Retina (tissue), 1 donor: ENCODE measurements around the gene KDM4B.

Source experiments
- DNase-seq: peaks from one replicate; pipeline ENCODE4 v3.0.0-alpha.2; 2016

The KDM4B gene

DNA sequence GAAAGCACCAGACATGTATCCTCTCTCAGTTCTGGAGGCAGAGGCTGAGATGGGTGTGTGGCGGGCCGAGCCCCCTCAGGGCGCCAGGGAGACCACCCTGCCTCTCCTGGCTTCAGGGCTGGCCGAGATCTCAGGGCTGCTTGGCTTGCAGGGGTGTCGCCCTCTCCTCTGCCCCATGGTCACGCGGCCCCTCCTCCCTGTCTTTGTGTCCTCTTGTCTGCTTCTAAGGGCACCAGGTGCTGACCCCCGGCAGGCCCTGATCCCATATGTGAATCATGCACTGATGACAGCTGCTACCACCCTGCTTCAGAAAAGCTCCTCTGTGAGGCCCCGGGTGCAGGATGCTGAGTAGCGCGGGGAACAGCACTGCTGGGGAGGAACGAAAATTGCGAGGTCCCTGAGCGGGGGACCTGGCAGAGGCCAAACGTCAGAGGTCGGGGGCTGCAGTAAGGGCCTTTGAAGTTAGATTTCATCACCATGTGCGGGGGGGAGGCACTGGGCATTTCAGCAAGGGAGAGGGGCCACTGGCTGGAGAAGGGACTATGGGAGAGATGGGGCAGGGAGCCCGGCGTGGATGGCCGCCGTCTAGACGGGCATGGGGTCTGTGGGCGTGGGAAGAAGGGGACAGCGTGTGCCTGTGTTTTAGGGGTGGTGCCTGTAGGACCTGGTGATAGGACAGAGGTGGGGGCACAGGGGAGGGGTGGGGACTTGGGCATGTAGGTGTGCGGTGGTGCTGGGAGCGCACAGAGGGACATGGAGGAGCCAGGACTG lies 125.2 kb downstream of the KDM4B start:
- peak; percentile 81 for DNase-seq

DNA sequence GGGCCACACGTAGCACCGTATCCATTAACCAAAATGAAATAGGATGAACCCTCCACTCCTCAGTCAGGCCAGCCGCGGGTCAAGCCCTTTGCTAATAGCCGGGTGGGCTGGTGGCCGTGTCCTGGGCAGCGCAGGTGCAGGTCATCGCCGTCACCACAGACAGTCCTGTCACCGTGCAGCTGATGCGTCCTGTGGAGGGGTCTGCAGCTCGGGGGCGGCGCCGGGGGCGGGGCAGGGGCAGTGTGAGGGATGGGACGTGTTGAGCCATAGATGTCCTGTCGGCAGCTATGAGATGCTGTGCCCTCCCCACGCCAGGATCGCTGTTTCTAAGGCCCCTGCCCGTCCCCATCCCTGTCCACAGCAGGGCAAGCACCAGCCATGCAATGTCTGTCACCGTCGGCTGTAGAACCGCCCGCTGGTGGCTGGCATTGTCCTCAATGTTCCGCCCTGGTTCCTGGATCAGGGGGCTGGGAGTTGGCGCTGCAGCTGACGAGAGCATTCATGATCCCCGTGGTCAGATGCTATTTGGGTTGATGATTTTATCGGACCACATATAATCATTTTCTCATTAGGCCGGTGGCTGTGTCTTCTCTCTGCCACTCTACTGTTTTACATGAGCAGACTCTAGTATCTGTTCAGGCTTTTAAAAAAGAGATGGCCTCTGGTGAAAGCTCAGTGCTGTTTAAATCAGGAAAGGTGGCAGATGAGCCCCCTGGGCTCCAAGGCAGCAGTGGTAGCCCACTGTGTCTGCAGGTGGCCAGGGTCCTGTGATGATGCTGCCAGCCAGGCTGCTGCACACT lies 126.1 kb downstream of the KDM4B start:
- DNase-seq, result peak; percentile 53

DNA sequence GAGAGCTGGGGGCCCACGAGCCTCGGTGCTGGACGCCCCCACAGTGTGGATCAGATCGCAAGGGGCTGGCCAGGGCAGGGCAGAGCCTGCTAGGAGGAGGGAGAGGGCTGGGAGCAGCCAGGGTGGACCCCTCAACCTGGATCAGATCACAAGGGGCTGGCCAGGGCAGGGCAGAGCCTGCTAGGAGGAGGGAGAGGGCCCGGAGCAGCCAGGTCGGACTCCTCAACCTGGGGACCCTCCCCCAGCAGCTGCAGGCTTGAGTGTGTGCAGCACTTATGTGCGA lies 126.6 kb downstream of the KDM4B start:
- peak; percentile 56 for DNase-seq

DNA sequence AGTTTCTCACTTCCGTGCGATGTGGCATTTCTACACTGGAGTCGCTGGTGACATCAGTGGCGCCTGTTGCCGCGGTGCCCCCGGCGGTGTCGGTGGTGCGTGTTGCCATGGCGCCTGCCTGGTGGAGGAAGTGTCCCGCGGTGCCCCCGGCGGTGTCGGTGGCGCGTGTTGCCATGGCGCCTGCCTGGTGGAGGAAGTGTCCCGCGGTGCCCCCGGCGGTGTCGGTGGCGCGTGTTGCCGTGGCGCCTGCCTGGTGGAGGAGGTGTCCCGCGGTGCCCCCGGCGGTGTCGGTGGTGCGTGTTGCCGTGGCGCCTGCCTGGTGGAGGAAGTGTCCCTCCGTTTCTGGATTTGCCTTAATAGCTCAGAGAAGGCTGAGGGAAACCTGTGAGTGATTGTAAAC lies 127.6 kb downstream of the KDM4B start:
- DNase-seq, result no peak

DNA sequence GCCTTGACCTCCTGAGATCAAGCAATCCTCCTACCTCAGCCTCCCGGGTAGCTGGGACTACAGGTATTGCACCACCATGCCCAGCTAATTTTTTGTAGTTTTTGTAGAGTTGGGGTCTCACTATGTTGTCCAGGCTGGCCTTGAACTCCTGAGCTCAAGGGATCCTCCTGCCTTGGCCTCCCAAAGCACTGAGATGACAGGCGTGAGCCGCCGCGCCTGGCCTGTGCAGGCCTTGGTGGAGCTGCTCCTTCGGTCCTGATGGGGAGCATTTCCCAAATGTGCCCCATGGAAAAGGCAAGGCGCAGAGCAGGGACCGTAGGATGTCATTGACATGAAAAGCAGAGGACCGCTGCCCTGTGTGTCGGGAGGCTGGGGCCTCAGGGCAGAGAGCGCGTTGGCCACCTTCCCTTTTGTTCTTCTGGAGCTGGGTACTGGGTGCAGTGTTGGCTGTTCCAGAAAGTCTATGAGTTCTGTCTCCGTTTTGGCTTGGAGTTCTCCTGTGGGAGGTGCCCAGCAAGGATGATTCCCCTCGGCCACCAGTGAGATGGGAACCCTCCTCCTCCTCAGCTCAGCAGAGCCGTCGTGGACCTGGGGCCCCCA lies 128.5 kb downstream of the KDM4B start:
- no peak for DNase-seq

DNA sequence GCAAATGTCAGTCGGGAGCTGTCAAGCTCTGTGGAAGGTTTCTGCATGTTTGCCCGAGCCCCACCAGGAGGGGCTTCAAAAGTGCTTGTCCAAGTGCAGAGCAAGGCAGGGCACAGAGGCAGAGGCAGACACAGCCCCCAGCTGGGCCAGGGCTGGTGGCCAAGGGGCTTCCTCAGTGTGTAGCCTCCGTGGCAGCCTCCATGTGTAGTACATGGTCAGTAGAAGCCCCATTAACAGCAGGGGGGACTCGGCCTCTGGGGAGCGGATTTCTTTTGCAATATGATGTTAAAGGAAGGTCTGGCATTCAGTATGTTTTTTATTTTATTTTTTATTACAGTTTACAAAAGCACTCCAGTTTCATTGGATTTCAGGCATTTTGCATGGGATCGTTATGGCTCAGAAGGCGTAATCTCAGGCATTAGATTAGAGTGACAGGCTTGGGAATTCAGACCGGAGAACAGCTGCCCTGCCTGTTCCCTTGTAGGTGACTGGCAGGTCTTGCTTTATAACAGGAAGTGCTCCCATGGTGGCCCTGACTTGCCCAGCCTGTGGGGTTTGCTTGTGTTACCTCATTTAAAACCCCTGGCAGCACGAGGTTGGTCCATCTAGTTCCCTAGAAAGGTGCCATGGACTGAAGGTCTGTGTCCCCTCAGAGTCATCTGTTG lies 129.2 kb downstream of the KDM4B start:
- peak; percentile 54 for DNase-seq

DNA sequence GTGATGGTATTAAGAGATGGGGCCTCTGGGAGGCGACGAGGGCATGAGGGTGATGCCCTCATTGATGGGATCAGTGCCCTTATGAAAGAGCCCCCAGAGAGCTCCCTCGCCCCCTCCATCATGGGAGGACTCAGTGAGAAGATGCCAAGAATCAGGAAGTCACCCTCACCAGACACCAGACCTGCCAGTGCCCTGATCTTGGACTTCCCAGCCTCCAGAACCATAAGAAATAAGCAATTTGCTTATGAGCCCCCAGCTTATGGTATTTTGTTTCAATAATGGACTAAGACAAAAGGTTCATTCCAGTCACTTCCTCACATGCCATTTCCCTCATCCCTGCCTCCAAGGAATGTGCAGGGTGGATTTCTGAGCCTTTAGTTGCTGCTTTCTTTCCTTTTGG lies 129.7 kb downstream of the KDM4B start:
- no peak for DNase-seq

DNA sequence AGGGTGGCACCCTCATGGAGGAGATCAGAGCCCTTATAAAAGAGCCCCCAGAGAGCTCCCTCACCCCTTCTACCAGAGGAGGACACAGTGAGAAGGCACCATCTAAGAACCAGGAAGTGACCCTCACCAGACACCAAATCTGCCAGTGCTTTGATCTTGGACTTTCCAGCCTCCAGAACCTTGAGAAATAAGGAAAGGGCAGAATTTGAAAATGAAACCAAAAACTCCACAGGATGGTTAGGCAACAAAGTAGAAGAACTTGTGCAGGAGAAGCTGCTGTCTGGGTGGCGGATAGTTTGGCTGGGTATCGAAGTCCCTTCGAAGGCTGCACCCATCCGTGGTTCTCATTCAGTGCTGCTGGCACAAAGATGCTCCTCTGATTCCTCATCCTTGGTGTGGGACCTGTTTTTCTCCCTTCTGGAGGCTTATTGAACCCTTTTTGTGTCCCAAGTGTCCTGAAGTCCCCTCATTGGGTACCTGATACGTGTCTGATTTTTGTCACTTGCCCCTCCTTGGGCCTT lies 130.8 kb downstream of the KDM4B start:
- no peak for DNase-seq

DNA sequence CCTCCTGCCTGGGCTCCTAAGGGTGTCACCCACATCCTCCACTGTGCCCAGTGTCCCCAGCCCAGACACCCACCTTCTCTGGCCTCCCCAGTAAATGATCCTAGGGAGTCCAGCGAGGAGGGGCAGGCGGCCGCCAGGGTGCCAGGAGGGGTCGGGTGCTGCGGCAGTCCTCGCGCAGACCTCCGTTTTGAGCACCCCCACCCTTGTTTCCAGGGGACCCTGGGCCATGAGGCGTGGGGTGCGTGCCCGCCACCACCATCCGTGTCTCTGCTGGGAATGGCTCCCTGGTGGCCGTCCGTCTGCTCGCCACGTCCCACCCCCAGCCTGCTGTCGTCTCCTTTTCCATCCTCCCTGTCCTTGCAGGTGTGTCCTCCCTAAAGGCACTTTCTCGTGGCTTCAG lies 133.0 kb downstream of the KDM4B start:
- DNase-seq, result no peak

DNA sequence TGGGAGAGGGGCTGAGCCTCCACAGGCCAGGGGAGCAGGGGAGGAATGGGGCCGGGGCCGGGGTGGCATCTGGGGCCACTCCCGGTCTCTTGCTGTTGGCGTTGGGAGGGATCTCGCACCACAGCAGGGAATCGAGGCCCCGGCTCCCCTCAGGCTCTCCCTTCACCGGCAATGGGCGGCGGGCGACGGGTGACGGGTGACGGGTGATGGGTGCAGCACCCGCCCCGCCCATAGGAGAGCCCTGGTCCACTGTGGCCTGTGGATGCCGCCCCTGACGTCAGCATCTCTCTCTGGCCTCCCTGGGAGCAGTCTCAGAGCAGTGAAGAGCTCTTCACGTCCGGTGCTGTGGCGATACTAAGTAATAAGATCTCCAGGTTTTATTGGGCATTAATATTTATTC lies 133.6 kb downstream of the KDM4B start:
- no peak for DNase-seq

DNA sequence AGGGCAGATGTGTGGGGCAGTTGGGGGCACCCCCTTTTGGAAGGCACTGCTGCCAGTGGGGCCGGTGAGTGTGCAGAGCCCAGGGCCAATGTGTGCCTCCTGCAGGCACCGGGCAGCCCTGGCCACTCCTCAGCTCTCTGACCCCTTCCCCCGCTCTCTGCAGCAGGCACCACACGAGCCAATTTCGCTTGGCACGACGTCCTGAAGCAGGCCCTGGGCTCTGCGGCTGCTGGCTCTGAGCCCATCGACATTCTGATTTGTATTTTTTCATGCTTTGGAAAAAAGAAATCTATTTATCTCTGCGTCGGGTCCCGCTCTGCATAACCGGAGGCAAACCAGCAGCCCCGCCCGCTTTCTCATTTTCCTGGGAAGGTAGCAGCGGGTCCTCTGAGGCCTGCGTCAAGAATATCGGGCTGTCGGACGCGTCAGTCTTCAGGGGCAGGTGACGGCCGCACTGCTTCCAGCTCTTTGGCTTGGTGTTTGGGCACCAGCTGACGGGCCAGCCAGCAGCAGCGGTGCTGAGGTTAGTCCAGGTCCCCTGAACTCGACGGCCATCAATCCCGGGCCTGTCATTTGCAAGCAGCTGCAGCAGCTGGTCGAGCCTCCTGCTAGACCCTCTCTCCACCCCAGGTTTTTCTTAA lies 134.3 kb downstream of the KDM4B start:
- no peak for DNase-seq

DNA sequence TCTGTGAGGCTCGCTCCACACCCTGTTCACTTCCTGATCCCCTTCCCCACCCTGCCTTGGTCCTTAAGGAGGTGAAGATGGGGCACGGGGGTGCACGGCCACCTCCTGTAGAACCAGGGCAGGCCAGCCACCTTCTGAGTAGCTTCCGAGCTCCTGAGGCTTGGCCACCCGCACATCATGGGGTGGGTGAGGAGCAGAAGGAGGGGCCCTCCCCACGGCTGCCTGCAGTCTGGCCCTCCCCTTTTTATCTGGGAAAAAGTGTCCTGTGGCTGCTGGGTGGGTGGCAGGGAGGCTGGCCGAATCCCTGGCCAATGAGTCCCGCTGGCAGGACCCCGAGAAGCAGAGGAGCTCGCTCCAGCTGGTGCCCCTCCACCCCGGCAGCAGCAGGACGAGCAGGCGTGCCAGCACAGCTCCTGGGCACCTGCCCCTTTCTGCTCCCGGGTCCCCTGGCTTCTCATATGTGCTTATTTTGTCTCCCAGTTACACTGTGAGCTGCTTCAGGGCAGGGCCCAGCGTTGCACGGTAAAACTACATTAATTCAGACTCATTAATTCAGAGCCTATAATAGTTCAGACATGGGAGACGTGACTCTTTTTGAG lies 135.0 kb downstream of the KDM4B start:
- DNase-seq, result no peak

DNA sequence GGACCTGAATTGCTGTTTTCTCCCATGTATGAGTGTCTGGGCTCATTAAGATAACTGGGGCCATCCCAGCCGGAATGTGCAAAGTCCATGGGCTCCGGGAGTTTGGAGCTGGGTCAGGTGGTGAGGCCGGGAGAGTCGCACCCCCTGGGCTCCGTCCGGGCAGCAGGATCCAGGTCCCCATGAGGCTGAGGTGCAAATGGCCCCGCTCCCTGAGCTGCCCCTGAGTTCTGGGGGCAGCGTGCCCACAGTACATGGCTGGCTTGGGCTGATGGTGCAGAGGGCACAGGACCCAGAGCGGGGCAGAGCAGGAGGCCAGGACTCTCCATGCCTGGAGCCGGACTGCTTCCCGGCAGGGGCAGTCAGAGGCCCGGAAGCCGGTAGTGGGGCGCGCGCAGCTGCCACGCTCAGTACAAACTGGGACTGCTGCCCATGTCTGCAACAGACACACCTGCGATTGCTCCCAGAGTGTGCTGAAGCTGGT lies 136.0 kb downstream of the KDM4B start:
- DNase-seq, result no peak

DNA sequence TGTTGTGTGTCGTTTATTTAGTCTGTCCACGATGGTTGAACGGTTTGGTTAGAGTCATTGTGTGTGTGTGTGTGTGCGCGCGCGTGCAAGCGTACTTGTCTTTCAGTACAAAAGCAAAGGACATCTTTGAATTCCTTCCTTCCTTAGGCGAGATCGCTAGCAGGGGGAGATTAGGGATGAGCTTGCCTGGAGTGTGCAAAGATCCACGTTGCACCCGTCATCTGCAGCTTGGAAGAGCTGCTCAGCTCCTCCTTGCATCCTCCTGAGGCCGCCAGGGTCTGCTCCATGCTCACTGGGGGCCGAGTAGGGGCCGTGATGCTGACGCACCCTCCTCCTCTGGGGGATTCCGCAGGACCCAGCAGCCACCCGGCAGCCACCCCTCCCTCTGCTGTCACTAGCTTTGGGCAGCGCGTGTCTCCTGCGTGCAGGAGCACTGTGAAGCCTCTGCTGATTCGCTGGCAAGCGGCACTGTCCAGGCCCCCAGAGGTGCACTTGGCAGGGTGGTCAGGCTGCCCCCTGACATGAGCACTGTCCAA lies 137.3 kb downstream of the KDM4B start:
- DNase-seq, result peak; percentile 39

DNA sequence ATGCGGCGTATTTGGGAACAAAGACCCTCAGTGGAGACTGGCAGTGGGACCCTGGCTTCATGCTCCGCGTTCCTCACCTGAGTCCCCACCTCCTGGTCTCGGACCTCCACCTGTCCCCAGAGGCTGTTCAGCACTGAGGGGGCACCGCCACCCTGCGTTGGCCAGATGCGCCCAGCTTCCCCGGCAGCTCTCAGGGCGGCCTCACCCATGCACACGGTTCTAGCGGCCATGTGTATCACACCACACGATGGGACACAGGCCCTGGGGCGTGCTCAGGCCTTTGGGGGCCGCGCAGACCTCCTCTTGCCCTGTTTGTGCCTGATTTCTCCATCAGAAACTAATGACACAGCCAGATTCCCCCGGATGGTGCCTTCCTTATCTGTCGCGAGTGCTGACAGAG lies 138.1 kb downstream of the KDM4B start:
- no peak for DNase-seq

DNA sequence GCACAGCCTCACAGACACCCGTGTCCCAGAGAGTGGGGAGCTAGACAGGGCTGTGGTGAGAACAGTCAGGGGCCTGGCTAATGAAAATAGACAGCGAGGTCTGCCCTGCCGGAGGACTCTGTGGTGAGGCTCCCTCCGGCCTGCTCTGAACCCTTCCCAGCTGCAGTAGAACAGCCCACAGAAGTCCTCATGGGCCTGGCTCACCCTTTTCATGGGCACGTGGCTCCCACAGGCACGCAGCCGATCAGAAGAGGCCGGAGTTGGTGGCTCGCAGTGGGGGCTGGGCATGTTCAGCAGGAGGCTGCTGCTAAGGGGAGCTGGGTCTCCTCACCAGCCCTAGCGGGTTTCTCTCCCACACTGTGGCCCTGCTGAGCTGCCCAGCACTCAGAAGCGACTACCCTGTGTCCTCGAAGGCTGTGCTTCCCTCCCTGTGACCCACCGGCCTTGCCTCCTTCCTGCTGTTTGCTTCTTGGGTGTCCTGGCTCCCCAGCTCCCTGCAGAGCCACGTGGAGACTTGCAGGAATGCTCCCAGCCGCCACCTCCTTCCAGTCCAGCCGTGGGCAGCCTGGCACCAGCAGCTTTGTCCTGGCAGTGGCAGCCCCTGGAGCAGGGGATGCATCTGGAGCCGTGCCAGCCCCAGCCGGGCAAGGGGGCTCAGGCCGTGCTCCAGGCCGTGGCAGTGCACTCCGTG lies 138.7 kb downstream of the KDM4B start:
- DNase-seq, result peak; percentile 47

DNA sequence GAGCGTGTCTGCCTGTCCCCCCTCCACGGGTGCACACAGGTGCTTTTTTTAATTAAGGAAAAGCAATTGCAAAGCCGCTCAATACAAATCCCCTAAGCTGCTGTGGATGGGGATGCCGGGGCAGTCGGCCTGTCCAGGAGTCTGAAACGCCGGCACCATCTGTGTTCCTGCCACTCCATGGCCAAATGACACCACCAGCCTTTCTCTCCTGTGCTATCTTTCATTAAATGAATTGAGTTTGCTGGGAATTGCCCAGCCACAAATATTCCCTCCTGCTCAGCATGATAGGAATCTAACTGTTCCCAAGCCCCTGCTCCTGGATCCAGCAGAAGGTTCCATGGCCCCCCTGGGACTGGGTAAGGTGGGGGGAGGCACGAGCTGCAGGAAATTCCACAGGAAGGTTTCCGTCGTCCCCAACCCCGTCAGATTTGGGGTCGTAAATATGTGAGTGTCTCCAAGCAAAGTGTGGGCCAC lies 139.2 kb downstream of the KDM4B start:
- no peak for DNase-seq

DNA sequence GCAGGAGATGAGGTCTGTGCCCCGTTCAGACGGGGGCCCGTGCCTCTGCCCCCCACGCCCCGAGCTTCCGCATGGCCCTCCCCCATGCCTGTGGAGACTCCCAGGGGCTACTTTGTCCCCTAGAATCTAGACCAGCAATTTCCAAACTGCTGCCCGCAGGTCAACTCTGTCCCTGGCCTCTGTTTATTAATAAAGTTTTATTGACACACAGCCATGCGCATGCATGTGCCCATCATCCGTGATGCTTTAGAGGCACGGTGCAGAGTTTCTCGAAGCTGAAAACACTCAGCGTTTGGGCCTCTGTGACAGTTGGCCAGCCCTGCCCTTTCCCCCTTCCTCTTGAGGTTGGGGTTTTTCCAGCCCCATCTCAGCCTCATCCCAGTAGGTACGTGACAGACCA lies 140.0 kb downstream of the KDM4B start:
- no peak for DNase-seq

DNA sequence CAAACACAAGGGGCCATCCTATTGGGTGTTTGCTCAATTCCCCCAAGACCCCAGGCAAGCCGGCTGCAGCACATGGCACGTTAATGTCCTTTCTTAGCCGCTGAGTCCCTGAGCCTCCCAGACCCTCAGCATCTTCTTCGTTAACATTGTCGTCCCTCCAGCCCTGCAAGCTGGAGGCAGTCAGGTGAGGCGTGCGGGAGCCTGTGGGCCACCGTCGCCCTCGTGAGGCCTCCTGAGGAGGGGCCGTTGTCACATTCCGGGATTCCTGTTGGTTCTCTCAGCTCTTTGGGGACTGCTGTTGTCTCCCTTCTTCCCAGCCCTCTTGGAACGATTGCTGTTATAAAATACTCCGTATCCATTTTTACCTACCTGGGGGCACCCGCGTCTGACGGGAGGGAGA lies 140.6 kb downstream of the KDM4B start:
- no peak for DNase-seq

DNA sequence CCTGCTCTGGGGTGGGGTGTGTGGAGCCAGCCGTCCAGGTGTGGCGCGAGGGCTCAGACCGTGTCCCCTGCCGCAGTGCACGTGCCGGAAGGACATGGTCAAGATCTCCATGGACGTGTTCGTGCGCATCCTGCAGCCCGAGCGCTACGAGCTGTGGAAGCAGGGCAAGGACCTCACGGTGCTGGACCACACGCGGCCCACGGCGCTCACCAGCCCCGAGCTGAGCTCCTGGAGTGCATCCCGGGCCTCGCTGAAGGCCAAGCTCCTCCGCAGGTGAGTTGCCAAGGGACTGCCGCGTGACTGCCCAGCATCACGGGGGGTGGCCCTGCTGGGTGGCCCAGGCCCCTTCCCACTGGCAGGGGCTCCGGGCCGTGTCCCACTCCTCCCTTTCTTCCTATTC lies 141.6 kb downstream of the KDM4B start:
- no peak for DNase-seq

DNA sequence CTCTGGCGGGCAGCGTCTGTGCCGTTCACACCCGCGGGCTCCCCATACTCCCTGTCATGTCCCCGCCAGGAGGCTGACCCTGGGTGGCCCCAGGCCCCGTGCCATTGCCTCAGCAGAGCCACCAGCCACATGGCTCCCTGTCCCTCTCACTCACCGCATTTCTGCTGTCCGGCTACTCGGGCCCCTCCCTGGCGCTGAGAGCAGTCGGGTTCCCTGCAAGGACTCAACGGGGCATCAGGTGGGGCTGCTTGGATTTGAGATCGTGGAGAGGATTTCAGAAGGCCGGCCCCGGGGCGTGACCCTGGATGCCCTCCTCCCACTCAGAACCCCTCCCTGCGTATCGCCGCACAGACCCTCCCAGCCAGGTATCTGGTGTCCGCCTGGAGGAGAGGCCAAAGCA lies 142.1 kb downstream of the KDM4B start:
- no peak for DNase-seq
